HEK293T (cell line): ENCODE measurements around the gene TBC1D20.

Source experiments
- ARNT ChIP-seq: fragments of 450-650 bp; IDR thresholded peaks from 2 replicates; pipeline ENCODE4 v1.6.1; 2017; ENCODE audit warnings: mild to moderate bottlenecking
- BHLHE40 ChIP-seq: fragments of 450-650 bp; IDR thresholded peaks from 2 replicates; pipeline ENCODE4 v1.6.1; 2016; ENCODE audit warnings: mild to moderate bottlenecking, moderate library complexity, borderline replicate concordance
- CTBP1 ChIP-seq: fragments of 450-650 bp; IDR thresholded peaks from 2 replicates; pipeline ENCODE4 v1.6.1; 2016; ENCODE audit warnings: borderline replicate concordance
- ELF4 ChIP-seq: fragments of 450-650 bp; IDR thresholded peaks from 2 replicates; pipeline ENCODE4 v1.6.1; 2017; ENCODE audit warnings: antibody characterized with exemption
- FOXA1 ChIP-seq: fragments of 450-650 bp; IDR thresholded peaks from 2 replicates; pipeline ENCODE4 v1.6.1; 2016; ENCODE audit warnings: mild to moderate bottlenecking
- LEF1 ChIP-seq: fragments of 450-650 bp; IDR thresholded peaks from 2 replicates; pipeline ENCODE4 v1.6.1; 2017; ENCODE audit warnings: mild to moderate bottlenecking, borderline replicate concordance
- NFRKB ChIP-seq: fragments of 450-650 bp; IDR thresholded peaks from 2 replicates; pipeline ENCODE4 v1.6.1; 2016; ENCODE audit warnings: mild to moderate bottlenecking, moderate library complexity
- SP1 ChIP-seq: fragments of 450-650 bp; IDR thresholded peaks from 2 replicates; pipeline ENCODE4 v1.6.1; 2017
- SUZ12 ChIP-seq: fragments of 450-650 bp; IDR thresholded peaks from 2 replicates; pipeline ENCODE4 v1.6.1; 2016; ENCODE audit warnings: mild to moderate bottlenecking
- TF ChIP-seq, protein P1 (sequence below): fragments of 450-650 bp; IDR thresholded peaks from 2 replicates; pipeline ENCODE4 v1.6.1; 2016

DNA sequence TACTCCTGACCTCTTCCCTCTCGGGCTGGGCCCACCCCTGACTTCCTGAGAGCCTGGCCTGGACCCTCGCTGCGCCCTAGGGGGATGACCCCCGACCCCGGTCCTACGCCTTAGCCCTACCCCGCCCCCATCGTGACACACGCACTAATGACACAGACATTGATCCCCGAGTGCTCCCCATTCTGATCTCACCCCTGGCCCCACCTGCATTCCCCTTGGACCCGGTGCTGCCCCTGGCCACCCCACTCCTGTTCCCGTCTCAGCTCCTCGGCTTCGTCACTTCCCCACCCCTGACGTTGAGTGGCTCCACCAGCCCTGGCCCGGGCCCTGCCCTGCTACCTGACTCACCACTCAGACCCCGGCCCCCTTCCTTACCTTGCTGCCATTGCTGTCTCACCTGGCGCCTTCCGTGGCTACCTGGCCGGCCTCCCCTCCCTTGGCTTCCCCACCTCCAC lies 42.1 kb downstream of the TBC1D20 start:
- TF ChIP-seq NFRKB = no peak
- no peak for TF ChIP-seq ELF4
- no peak for TF ChIP-seq BHLHE40
- no peak for TF ChIP-seq SP1
- no peak for TF ChIP-seq SUZ12
- no peak for TF ChIP-seq ARNT
- TF ChIP-seq, protein P1, sequence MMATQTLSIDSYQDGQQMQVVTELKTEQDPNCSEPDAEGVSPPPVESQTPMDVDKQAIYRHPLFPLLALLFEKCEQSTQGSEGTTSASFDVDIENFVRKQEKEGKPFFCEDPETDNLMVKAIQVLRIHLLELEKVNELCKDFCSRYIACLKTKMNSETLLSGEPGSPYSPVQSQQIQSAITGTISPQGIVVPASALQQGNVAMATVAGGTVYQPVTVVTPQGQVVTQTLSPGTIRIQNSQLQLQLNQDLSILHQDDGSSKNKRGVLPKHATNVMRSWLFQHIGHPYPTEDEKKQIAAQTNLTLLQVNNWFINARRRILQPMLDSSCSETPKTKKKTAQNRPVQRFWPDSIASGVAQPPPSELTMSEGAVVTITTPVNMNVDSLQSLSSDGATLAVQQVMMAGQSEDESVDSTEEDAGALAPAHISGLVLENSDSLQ = no peak
- no peak for TF ChIP-seq FOXA1
- no peak for TF ChIP-seq CTBP1
- TF ChIP-seq LEF1 = no peak
